Activated CD4-positive, alpha-beta T cell treated with anti-CD3 and anti-CD28 coated beads for 36 hours (primary cell): ENCODE data around the gene CD2AP. TPM values are rescaled to one million over a fixed set of nuclear protein-coding genes. Genes with fewer than 3 reads are reported as not detected.
A peak's percentile ranks its signal among the peaks of the same experiment; 100 is the strongest.

ENCODE experiments used
- ATAC-seq: fragments of 200-7000 bp; cut with Tn5 transposase; one replicate; pipeline ENCODE4 v1.10.0; 2021; ENCODE audit warnings: mild to moderate bottlenecking, moderate library complexity
- CTCF ChIA-PET: fragments of 350-600 bp; sonication (Branson Sonifier 250); formaldehyde crosslinking; loops from one replicate; lab custom pipeline; 2021; ENCODE audit warnings: antibody characterized with exemption; lab: Charles Lee
- POLR2A ChIA-PET: fragments of 350-600 bp; sonication (Branson Sonifier 250); formaldehyde crosslinking; loops from one replicate; lab custom pipeline; 2021; ENCODE audit warnings: antibody characterized with exemption, inconsistent platforms; lab: Charles Lee
- DNase-seq: peaks from one replicate; pipeline ENCODE4 v3.0.0-alpha.2; 2020
- H3K27ac Mint-ChIP-seq: one replicate; pipeline ENCODE4 v1.8.0; 2021; ENCODE audit warnings: mixed read lengths
- H3K27me3 Mint-ChIP-seq: one replicate; pipeline ENCODE4 v1.8.0; 2021; ENCODE audit warnings: mixed read lengths
- H3K36me3 Mint-ChIP-seq: one replicate; pipeline ENCODE4 v1.8.0; 2021; ENCODE audit warnings: low read depth, mixed read lengths
- H3K4me1 Mint-ChIP-seq: one replicate; pipeline ENCODE4 v1.8.0; 2021; ENCODE audit warnings: mixed read lengths
- H3K4me3 Mint-ChIP-seq: one replicate; pipeline ENCODE4 v1.8.0; 2021; ENCODE audit warnings: mild to moderate bottlenecking, moderate library complexity, mixed read lengths
- H3K9me3 Mint-ChIP-seq: one replicate; pipeline ENCODE4 v1.8.0; 2021; ENCODE audit warnings: low read depth, mixed read lengths
- intact Hi-C, 2 experiments: fragments of 100-400 bp; cut with DNase I in 1 of 2; cut with micrococcal nuclease in 1 of 2; formaldehyde crosslinking; loops; one replicate each; pipeline versions ENCODE4 v1.14.2 to v1.15.1; 2022 to 2024; cut with DNase I, micrococcal nuclease
- total RNA-seq, 2 experiments: library from RNA; stranded (reverse); gene quantifications; one replicate each; pipeline ENCODE4 v1.2.3, GENCODE V29; 2021

Gene CD2AP
- total RNA-seq, 2 experiments from 2014 or later: 28.4 to 29.3 TPM

GRCh38 chr6:47483516-47483852, 5.9 kb downstream of the CD2AP start:
- Mint-ChIP-seq H3K27me3 (no peaks in the 10 kb centered on the region), H3K4me1 (peaks cover 61% of the 10 kb centered on the region), H3K36me3 (no peaks in the 10 kb centered on the region), H3K9me3 (no peaks in the 10 kb centered on the region), H3K27ac (no peak overlapping the region), H3K4me3 (no peak overlapping the region)
- ChIA-PET CTCF (no interaction called here), POLR2A (no interaction called here)
- ATAC-seq: no peak
- intact Hi-C loops: no loop called here
- no peak for DNase-seq

- H3K27ac Mint-ChIP-seq: no peak overlapping the region
Observed at GRCh38 chr6:47483853-47484546, 6.4 kb downstream of the CD2AP start.

GRCh38 chr6:47484616-47485015, 7.0 kb downstream of the CD2AP start:
- intact Hi-C loops: no loop called here
- ATAC-seq (no peak), DNase-seq (no peak)
- peaks cover 55% of the 10 kb centered on the region for H3K4me1 Mint-ChIP-seq
- no peaks in the 10 kb centered on the region for H3K9me3 Mint-ChIP-seq
- ChIA-PET CTCF (interaction anchor here (1.1 kb wide), 1 partner anchor 304 kb away, joined by 3 read pairs; no protein-coding TSS in a partner anchor), POLR2A (no interaction called here)
- no peak overlapping the region for H3K4me3 Mint-ChIP-seq
- no peaks in the 10 kb centered on the region for H3K27me3 Mint-ChIP-seq
- no peak overlapping the region for H3K27ac Mint-ChIP-seq
- no peaks in the 10 kb centered on the region for H3K36me3 Mint-ChIP-seq

More at GRCh38 chr6:47483853-47484546, 6.4 kb downstream of the CD2AP start:
- H3K4me3 Mint-ChIP-seq: no peak overlapping the region
- H3K9me3 Mint-ChIP-seq: no peaks in the 10 kb centered on the region
- H3K27me3 Mint-ChIP-seq: no peaks in the 10 kb centered on the region
- peaks cover 58% of the 10 kb centered on the region for H3K4me1 Mint-ChIP-seq
- DNase-seq (no peak), ATAC-seq (no peak)
- no peaks in the 10 kb centered on the region for H3K36me3 Mint-ChIP-seq
- intact Hi-C loops: no loop called here
- POLR2A ChIA-PET: no interaction called here
- CTCF ChIA-PET: no interaction called here

- H3K36me3 Mint-ChIP-seq: no peaks in the 10 kb centered on the region
- H3K9me3 Mint-ChIP-seq: no peaks in the 10 kb centered on the region
- intact Hi-C loops: no loop called here
- H3K4me1 Mint-ChIP-seq: peaks cover 51% of the 10 kb centered on the region
- H3K27ac Mint-ChIP-seq: no peak overlapping the region
- POLR2A ChIA-PET: no interaction called here
- DNase-seq (no peak), ATAC-seq (no peak)
- H3K4me3 Mint-ChIP-seq: no peak overlapping the region
- CTCF ChIA-PET: interaction anchor here (1.1 kb wide), 1 partner anchor 303 kb away, joined by 3 read pairs; no protein-coding TSS in a partner anchor
- no peaks in the 10 kb centered on the region for H3K27me3 Mint-ChIP-seq
Observed at GRCh38 chr6:47485083-47485482, 7.5 kb downstream of the CD2AP start.

- ATAC-seq (peak; percentile 55), DNase-seq (no peak)
- Mint-ChIP-seq H3K4me1 (peaks cover 48% of the 10 kb centered on the region), H3K27me3 (no peaks in the 10 kb centered on the region), H3K36me3 (no peaks in the 10 kb centered on the region), H3K9me3 (no peaks in the 10 kb centered on the region), H3K27ac (no peak overlapping the region), H3K4me3 (no peak overlapping the region)
- intact Hi-C loops: no loop called here
- ChIA-PET CTCF (interaction anchor here (1.1 kb wide), 1 partner anchor 303 kb away, joined by 3 read pairs; no protein-coding TSS in a partner anchor), POLR2A (no interaction called here)
Observed at GRCh38 chr6:47485491-47486135, 8.0 kb downstream of the CD2AP start.

GRCh38 chr6:47489995-47490394, 12.4 kb downstream of the CD2AP start:
- H3K27me3 Mint-ChIP-seq: no peaks in the 10 kb centered on the region
- no peaks in the 10 kb centered on the region for H3K9me3 Mint-ChIP-seq
- CTCF ChIA-PET: no interaction called here
- ATAC-seq (no peak), DNase-seq (no peak)
- no peak overlapping the region for H3K4me3 Mint-ChIP-seq
- H3K27ac Mint-ChIP-seq: no peak overlapping the region
- H3K36me3 Mint-ChIP-seq: peaks cover 3% of the 10 kb centered on the region
- intact Hi-C loops: loop anchor here in 1 of 2 experiments (1.0 kb wide), 1 partner anchor 37 kb away; no protein-coding TSS in a partner anchor
- POLR2A ChIA-PET: no interaction called here
- H3K4me1 Mint-ChIP-seq: peaks cover 43% of the 10 kb centered on the region

- H3K9me3 Mint-ChIP-seq: no peaks in the 10 kb centered on the region
- DNase-seq (no peak), ATAC-seq (no peak)
- ChIA-PET CTCF (interaction anchor here (0.6 kb wide), 1 partner anchor 1413 kb away, joined by 3 read pairs; no protein-coding TSS in a partner anchor), POLR2A (no interaction called here)
- H3K4me3 Mint-ChIP-seq: no peak overlapping the region
- peaks cover 48% of the 10 kb centered on the region for H3K4me1 Mint-ChIP-seq
- intact Hi-C loops: loop anchor here in 1 of 2 experiments (1.0 kb wide), 1 partner anchor 37 kb away; no protein-coding TSS in a partner anchor
- no peak overlapping the region for H3K27ac Mint-ChIP-seq
- H3K36me3 Mint-ChIP-seq: peaks cover 3% of the 10 kb centered on the region
- no peaks in the 10 kb centered on the region for H3K27me3 Mint-ChIP-seq
Observed at GRCh38 chr6:47490676-47491075, 13.1 kb downstream of the CD2AP start.

- no peaks in the 10 kb centered on the region for H3K9me3 Mint-ChIP-seq
- DNase-seq (no peak), ATAC-seq (no peak)
- peaks cover 3% of the 10 kb centered on the region for H3K36me3 Mint-ChIP-seq
- ChIA-PET POLR2A (no interaction called here), CTCF (no interaction called here)
- H3K4me3 Mint-ChIP-seq: no peak overlapping the region
- no peaks in the 10 kb centered on the region for H3K27me3 Mint-ChIP-seq
- H3K27ac Mint-ChIP-seq: no peak overlapping the region
- intact Hi-C loops: no loop called here
- H3K4me1 Mint-ChIP-seq: peaks cover 47% of the 10 kb centered on the region
Observed at GRCh38 chr6:47492355-47492754, 14.8 kb downstream of the CD2AP start.

- POLR2A ChIA-PET: no interaction called here
- ATAC-seq (no peak), DNase-seq (no peak)
- intact Hi-C loops: no loop called here
- no peaks in the 10 kb centered on the region for H3K9me3 Mint-ChIP-seq
- H3K4me3 Mint-ChIP-seq: no peak overlapping the region
- peaks cover 63% of the 10 kb centered on the region for H3K4me1 Mint-ChIP-seq
- CTCF ChIA-PET: no interaction called here
- peaks cover 7% of the 10 kb centered on the region for H3K36me3 Mint-ChIP-seq
- H3K27me3 Mint-ChIP-seq: no peaks in the 10 kb centered on the region
- H3K27ac Mint-ChIP-seq: no peak overlapping the region
Observed at GRCh38 chr6:47495207-47495606, 17.6 kb downstream of the CD2AP start.

GRCh38 chr6:47495954-47496545, 18.5 kb downstream of the CD2AP start:
- DNase-seq (no peak), ATAC-seq (no peak)
- Mint-ChIP-seq H3K27ac (no peak overlapping the region), H3K9me3 (no peaks in the 10 kb centered on the region), H3K4me3 (no peak overlapping the region), H3K27me3 (no peaks in the 10 kb centered on the region), H3K36me3 (peaks cover 7% of the 10 kb centered on the region), H3K4me1 (peaks cover 66% of the 10 kb centered on the region)
- POLR2A ChIA-PET: no interaction called here
- CTCF ChIA-PET: no interaction called here
- intact Hi-C loops: no loop called here

GRCh38 chr6:47496935-47497579, 19.5 kb downstream of the CD2AP start:
- Mint-ChIP-seq H3K9me3 (no peaks in the 10 kb centered on the region), H3K27me3 (no peaks in the 10 kb centered on the region), H3K27ac (no peak overlapping the region), H3K36me3 (peaks cover 7% of the 10 kb centered on the region), H3K4me1 (peaks cover 69% of the 10 kb centered on the region), H3K4me3 (no peak overlapping the region)
- ChIA-PET CTCF (interaction anchor here (0.8 kb wide), 1 partner anchor 9 kb away, joined by 3 read pairs; no protein-coding TSS in a partner anchor), POLR2A (no interaction called here)
- no peak for ATAC-seq
- intact Hi-C loops: loop anchor here in 1 of 2 experiments (1.0 kb wide), 1 partner anchor 15 kb away; no protein-coding TSS in a partner anchor
- no peak for DNase-seq
